GM12878 (cell line): ENCODE data around the gene TPM4. TPM values are rescaled to one million over a fixed set of nuclear protein-coding genes. Genes with fewer than 3 reads are reported as not detected.

Experiments
- ATAC-seq: fragments of 200-7000 bp; cut with Tn5 transposase; 3 replicates; pipeline ENCODE4 v1.9.1; 2020; ENCODE audit warnings: mild to moderate bottlenecking, moderate library complexity
- BruUV-seq: library from RNA; stranded (reverse); fragments of 400-500 nt; replicated peaks from 2 replicates; lab custom pipeline; 2021; lab: Mats Ljungman, UMichigan
- CTCF ChIA-PET: fragments of 300-600 bp; sonication (Branson Sonifier 250); formaldehyde crosslinking; extraction: SDS; loops from one replicate; lab custom pipeline; 2021; ENCODE audit warnings: inconsistent platforms; lab: Yijun Ruan, JAX
- POLR2A ChIA-PET: fragments of 350-600 bp; formaldehyde crosslinking; extraction: SDS; loops from one replicate; lab custom pipeline; 2021; ENCODE audit warnings: inconsistent platforms; lab: Charles Lee
- RAD21 ChIA-PET: fragments of 300-600 bp; sonication (Branson Sonifier 250); formaldehyde crosslinking; loops from one replicate; lab custom pipeline; 2023; ENCODE audit warnings: antibody characterized with exemption; ENCODE audit not compliant: unreplicated experiment; lab: Charles Lee
- SMC1A ChIA-PET: fragments of 300-600 bp; sonication (Branson Sonifier 250); formaldehyde crosslinking; loops from one replicate; lab custom pipeline; 2023; ENCODE audit not compliant: unreplicated experiment, uncharacterized antibody; lab: Charles Lee
- DNase-seq: peaks from one replicate; pipeline ENCODE4 v3.0.0-alpha.2; 2011; ENCODE audit warnings: low read depth, low spot score
- FAIRE-seq: peaks from 3 replicates; lab custom pipeline; 2011; peaks lifted over from hg19 to GRCh38; lab: Jason Lieb, UNC
- H2AFZ ChIP-seq: 2 replicates; pipeline ENCODE4 v1.6.0; 2011; ENCODE audit warnings: low read depth, low read length, control low read depth; ENCODE audit not compliant: control insufficient read depth
- H3K27ac ChIP-seq: 2 replicates; pipeline ENCODE4 v1.5.1; 2011; ENCODE audit warnings: control low read depth; ENCODE audit not compliant: control insufficient read depth, insufficient read depth
- H3K27me3 ChIP-seq, 2 experiments: replicated peaks in 1 of 2; 2 replicates each; pipeline versions ENCODE4 v1.6.0 to v1.6.1; 2011; ENCODE audit warnings: low read length in 1 of 2; ENCODE audit not compliant: control insufficient read depth in 2 of 2, insufficient read depth in 2 of 2
- H3K36me3 ChIP-seq, 2 experiments: 2 replicates each; pipeline ENCODE4 v1.5.1; 2011; ENCODE audit warnings: low read length in 1 of 2; ENCODE audit not compliant: control insufficient read depth in 2 of 2, insufficient read depth in 2 of 2
- H3K4me1 ChIP-seq: 2 replicates; pipeline ENCODE4 v1.6.1; 2011; ENCODE audit warnings: mild to moderate bottlenecking, low read length, moderate library complexity, mixed read lengths; ENCODE audit not compliant: control insufficient read depth, insufficient read depth
- H3K4me2 ChIP-seq: 2 replicates; pipeline ENCODE4 v1.6.0; 2011; ENCODE audit warnings: control low read depth; ENCODE audit not compliant: control insufficient read depth, insufficient read depth
- H3K4me3 ChIP-seq: fragments of 200-600 bp; sonication (generic); 2 replicates; pipeline ENCODE4 v1.5.1; 2016
- H3K79me2 ChIP-seq: 2 replicates; pipeline ENCODE4 v1.6.0; 2011; ENCODE audit warnings: low read length; ENCODE audit not compliant: control insufficient read depth, insufficient read depth
- H3K9ac ChIP-seq: 2 replicates; pipeline ENCODE4 v1.8.0; 2011; ENCODE audit warnings: low read length, control low read depth, mixed read lengths; ENCODE audit not compliant: control insufficient read depth, insufficient read depth
- H3K9me3 ChIP-seq: replicated peaks from 3 replicates; pipeline ENCODE4 v1.5.1; 2011; ENCODE audit warnings: mild to moderate bottlenecking, low read length; ENCODE audit not compliant: control insufficient read depth, insufficient read depth
- H4K20me1 ChIP-seq: 2 replicates; pipeline ENCODE4 v1.6.0; 2011; ENCODE audit not compliant: control insufficient read depth, insufficient read depth
- BHLHE40 ChIP-seq, 2 experiments: fragments of 450-650 bp in 1 of 2; IDR thresholded peaks; 2 replicates each; pipeline ENCODE4 v1.6.1; 2011 to 2017; ENCODE audit warnings: low read depth in 2 of 2, borderline replicate concordance in 1 of 2, improper control_type of control experiment in 1 of 2, low read length in 1 of 2, mild to moderate bottlenecking in 1 of 2
- CHD4 ChIP-seq: fragments of 200-600 bp; sonication (generic); IDR thresholded peaks from 2 replicates; pipeline ENCODE4 v1.6.1; 2016; ENCODE audit warnings: mild to moderate bottlenecking
- DPF2 ChIP-seq: fragments of 450-650 bp; IDR thresholded peaks from 2 replicates; pipeline ENCODE4 v1.6.1; 2017; ENCODE audit warnings: mild to moderate bottlenecking
- PML ChIP-seq: IDR thresholded peaks from 2 replicates; pipeline ENCODE4 v1.6.1; 2012; ENCODE audit warnings: low read length, inconsistent platforms
- POLR2A ChIP-seq: IDR thresholded peaks from 2 replicates; pipeline ENCODE4 v1.6.1; 2011; ENCODE audit warnings: low read depth, mild to moderate bottlenecking, low read length
- POU2F2 ChIP-seq: IDR thresholded peaks from 3 replicates; pipeline ENCODE4 v1.6.1; 2011; ENCODE audit warnings: low read depth, mild to moderate bottlenecking, low read length, borderline replicate concordance
- RAD51 ChIP-seq: fragments of 450-650 bp; IDR thresholded peaks from 2 replicates; pipeline ENCODE4 v1.6.1; 2016; ENCODE audit warnings: moderate library complexity, mild to moderate bottlenecking, inconsistent platforms
- YY1 ChIP-seq: IDR thresholded peaks from 2 replicates; pipeline ENCODE4 v1.6.1; 2011; ENCODE audit warnings: low read depth, mild to moderate bottlenecking, low read length
- WGBS: methylation state at CpG from one replicate; pipeline ENCODE4 v1.1.6; 2016; ENCODE audit warnings: low lambda C conversion rate; ENCODE audit not compliant: insufficient replicate concordance, insufficient coverage; ENCODE audit errors: missing lambda C conversion rate; 5-methylcytosine and 5-hydroxymethylcytosine counted together
- in situ Hi-C: fragments of 300-500 bp; cut with MboI; formaldehyde crosslinking; loops from 9 replicates; pipeline ENCODE4 v1.14.3; 2018; ENCODE audit warnings: mixed read lengths
- intact Hi-C: fragments of 100-400 bp; cut with micrococcal nuclease; formaldehyde crosslinking; loops from one replicate; pipeline ENCODE4 v1.14.2; 2022; ENCODE audit not compliant: unreplicated experiment
- polyA plus RNA-seq, 11 experiments: library from polyadenylated mRNA; depleted of rRNA in 4 of 11; unstranded in 6 of 11; stranded (reverse) in 5 of 11; fragments of >200 nt; fragmentation: Nextera tagmentation in 4 of 11; fragmentation: Illumina TruSeq in 1 of 11; extraction: Ambion mirVana in 4 of 11; extraction: Trizol in 1 of 11; gene quantifications; 1 replicate in 1 of 11; 2 replicates in 10 of 11; pipeline versions ENCODE4 v1.2.1 to v1.2.3, GENCODE V29; 2011 to 2016; ENCODE audit warnings: inconsistent platforms in 2 of 11, missing spikeins in 2 of 11, low read depth in 1 of 11
- total RNA-seq, 4 experiments: library from RNA; depleted of rRNA in 3 of 4; stranded (reverse); fragments of >200 nt in 3 of 4; fragmentation: Illumina TruSeq in 1 of 4; extraction: Trizol in 1 of 4; gene quantifications; 2 replicates each; pipeline versions ENCODE4 v1.2.1 to v1.2.3, GENCODE V29; 2013 to 2021
- TF ChIP-seq, protein P1 (sequence below): fragments of 450-650 bp; IDR thresholded peaks from 2 replicates; pipeline ENCODE4 v1.6.1; 2016; ENCODE audit warnings: mild to moderate bottlenecking
- TF ChIP-seq, protein P2 (sequence below): fragments of 450-650 bp; IDR thresholded peaks from 2 replicates; pipeline ENCODE4 v1.6.1; 2017; ENCODE audit warnings: mild to moderate bottlenecking
- TF ChIP-seq, protein P3 (sequence below): fragments of 450-650 bp; IDR thresholded peaks from 2 replicates; pipeline ENCODE4 v1.6.1; 2017; ENCODE audit warnings: borderline replicate concordance

Gene TPM4
- total and polyA plus RNA-seq, 10 of the 15 experiments (the other 5 are each of a cell fraction or from before 2014, with no cell fraction given), result 183 to 620 (median 407) TPM

DNA sequence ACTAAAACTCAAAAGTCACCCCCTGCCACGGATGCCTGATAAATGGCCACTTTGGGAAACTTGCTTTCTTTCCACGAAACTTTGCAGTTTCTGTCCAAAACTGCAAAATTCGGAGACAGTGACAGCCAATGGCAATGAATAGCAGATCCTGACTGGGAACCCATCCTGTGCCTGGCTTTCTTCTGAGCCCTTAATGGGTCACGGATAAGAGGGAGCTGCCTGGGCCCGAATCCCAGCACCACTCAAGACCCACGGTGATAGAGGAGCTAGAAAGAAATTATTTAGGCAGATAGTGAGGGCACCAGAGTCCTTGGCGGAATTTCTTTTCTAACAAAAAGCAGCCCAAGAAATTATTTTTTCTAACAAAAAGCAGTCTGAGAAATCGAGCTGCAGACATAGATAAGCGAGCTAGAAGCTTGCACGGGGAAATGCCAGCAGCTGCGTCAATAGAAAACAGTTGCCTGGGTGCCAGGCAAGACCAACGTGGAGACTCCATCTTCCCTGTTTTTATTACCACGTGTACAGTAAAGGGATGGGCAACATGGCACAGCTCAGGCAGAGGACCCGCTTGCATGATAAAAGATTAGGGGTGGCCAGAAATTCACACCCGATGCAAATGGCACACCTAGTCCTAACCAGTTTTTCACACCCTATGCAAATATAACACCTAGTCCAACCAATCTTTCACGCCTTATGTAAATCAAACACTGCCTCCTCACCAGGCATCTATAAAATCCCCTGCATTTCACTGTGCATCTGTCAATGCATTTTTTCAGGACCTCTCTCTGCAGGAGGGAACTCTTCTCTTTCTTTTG is 60.1 kb downstream of the TPM4 start:
- CTCF ChIA-PET, result interaction anchor here (0.7 to 3.8 kb wide), 3 partner anchors 9 to 21 kb away, joined by 4 to 14 read pairs (median 5); no protein-coding TSS in a partner anchor
- no peak overlapping the region for H2AFZ ChIP-seq
- peaks cover 54% of the 10 kb centered on the region for H3K4me1 ChIP-seq
- no peak overlapping the region for H3K27ac ChIP-seq
- H3K4me2 ChIP-seq, result no peak overlapping the region
- RAD21 ChIA-PET, result interaction anchor here (0.8 to 2.0 kb wide), 2 partner anchors 8 to 17 kb away, joined by 3 to 5 read pairs; no protein-coding TSS in a partner anchor
- H3K9me3 ChIP-seq, result no peaks in the 10 kb centered on the region; the same call in 2 of the 3 replicates
- TF ChIP-seq PML (peak; percentile 22; the same call in 1 of the 2 replicates), POLR2A (0 out of 2 replicates have a peak, but pooled peaks have one; percentile 17), DPF2 (0 out of 2 replicates have a peak, but pooled peaks have one; percentile 20), RAD51 (0 out of 2 replicates have a peak, but pooled peaks have one; percentile 8), CHD4 (no peak), YY1 (no peak), POU2F2 (peak; percentile 64; the same call in 1 of the 3 replicates), BHLHE40 (IDR thresholded peaks at IDR 0.05; ENCODE audit: borderline replicate concordance in 1 of 2, low read depth in 2 of 2, low read length in 1 of 2) (peak in 1 of 2 experiments; percentile 44; a peak in 1 of 4 replicates)
- TF ChIP-seq, protein P1, sequence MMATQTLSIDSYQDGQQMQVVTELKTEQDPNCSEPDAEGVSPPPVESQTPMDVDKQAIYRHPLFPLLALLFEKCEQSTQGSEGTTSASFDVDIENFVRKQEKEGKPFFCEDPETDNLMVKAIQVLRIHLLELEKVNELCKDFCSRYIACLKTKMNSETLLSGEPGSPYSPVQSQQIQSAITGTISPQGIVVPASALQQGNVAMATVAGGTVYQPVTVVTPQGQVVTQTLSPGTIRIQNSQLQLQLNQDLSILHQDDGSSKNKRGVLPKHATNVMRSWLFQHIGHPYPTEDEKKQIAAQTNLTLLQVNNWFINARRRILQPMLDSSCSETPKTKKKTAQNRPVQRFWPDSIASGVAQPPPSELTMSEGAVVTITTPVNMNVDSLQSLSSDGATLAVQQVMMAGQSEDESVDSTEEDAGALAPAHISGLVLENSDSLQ, result peak; percentile 10; the same call in 1 of the 2 replicates
- TF ChIP-seq, protein P2, sequence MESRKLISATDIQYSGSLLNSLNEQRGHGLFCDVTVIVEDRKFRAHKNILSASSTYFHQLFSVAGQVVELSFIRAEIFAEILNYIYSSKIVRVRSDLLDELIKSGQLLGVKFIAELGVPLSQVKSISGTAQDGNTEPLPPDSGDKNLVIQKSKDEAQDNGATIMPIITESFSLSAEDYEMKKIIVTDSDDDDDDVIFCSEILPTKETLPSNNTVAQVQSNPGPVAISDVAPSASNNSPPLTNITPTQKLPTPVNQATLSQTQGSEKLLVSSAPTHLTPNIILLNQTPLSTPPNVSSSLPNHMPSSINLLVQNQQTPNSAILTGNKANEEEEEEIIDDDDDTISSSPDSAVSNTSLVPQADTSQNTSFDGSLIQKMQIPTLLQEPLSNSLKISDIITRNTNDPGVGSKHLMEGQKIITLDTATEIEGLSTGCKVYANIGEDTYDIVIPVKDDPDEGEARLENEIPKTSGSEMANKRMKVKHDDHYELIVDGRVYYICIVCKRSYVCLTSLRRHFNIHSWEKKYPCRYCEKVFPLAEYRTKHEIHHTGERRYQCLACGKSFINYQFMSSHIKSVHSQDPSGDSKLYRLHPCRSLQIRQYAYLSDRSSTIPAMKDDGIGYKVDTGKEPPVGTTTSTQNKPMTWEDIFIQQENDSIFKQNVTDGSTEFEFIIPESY, result 0 out of 2 replicates have a peak, but pooled peaks have one; percentile 23
- TF ChIP-seq, protein P3, sequence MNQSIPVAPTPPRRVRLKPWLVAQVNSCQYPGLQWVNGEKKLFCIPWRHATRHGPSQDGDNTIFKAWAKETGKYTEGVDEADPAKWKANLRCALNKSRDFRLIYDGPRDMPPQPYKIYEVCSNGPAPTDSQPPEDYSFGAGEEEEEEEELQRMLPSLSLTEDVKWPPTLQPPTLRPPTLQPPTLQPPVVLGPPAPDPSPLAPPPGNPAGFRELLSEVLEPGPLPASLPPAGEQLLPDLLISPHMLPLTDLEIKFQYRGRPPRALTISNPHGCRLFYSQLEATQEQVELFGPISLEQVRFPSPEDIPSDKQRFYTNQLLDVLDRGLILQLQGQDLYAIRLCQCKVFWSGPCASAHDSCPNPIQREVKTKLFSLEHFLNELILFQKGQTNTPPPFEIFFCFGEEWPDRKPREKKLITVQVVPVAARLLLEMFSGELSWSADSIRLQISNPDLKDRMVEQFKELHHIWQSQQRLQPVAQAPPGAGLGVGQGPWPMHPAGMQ, result no peak
- FAIRE-seq (no peak), DNase-seq (no peak), ATAC-seq (peak; percentile 1; the same call in 1 of the 3 replicates)
- no peaks in the 10 kb centered on the region for H4K20me1 ChIP-seq
- H3K4me3 ChIP-seq, result no peak overlapping the region
- SMC1A ChIA-PET, result interaction anchor here (0.7 to 3.3 kb wide), 4 partner anchors 8 to 61 kb away, joined by 3 to 12 read pairs (median 6); partner anchors contain the start of genes HSH2D and TPM4
- no TSS peak for BruUV-seq
- H3K36me3 ChIP-seq, result peaks cover 15 to 22% of the 10 kb centered on the region in 2 experiments
- in situ Hi-C loops (no loop called here), intact Hi-C loops (no loop called here)
- WGBS, result 83% methylated on average over 16 of the region's 16 CpGs
- POLR2A ChIA-PET, result interaction anchor here (1.0 to 5.4 kb wide), 3 partner anchors 8 to 18 kb away, joined by 5 to 32 read pairs (median 28); partner anchors contain the start of gene HSH2D
- no peaks in the 10 kb centered on the region for H3K27me3 ChIP-seq
- H3K79me2 ChIP-seq, result no peaks in the 10 kb centered on the region; the same call in 1 of the 2 replicates
- no peak overlapping the region for H3K9ac ChIP-seq
